Calu3 (cell line): Measurements from ENCODE around the gene MYOCD. TPM values are rescaled to one million over a fixed set of nuclear protein-coding genes. Genes with fewer than 3 reads are reported as not detected.

Source experiments
- BruUV-seq: library from RNA; stranded (reverse); fragments of 400-500 nt; replicated peaks from 2 replicates; lab custom pipeline; 2021; lab: Mats Ljungman, UMichigan
- CTCF ChIA-PET: fragments of 300-600 bp; sonication (Branson Sonifier 250); formaldehyde crosslinking; loops from one replicate; lab custom pipeline; 2022; ENCODE audit warnings: antibody characterized with exemption; lab: Charles Lee
- DNase-seq: peaks from one replicate; pipeline ENCODE4 v3.0.0; 2022
- H3K27ac Mint-ChIP-seq: one replicate; pipeline ENCODE4 v1.8.0; 2022; ENCODE audit warnings: mixed read lengths; ENCODE audit not compliant: unreplicated experiment
- H3K27me3 Mint-ChIP-seq: one replicate; pipeline ENCODE4 v1.8.0; 2022; ENCODE audit warnings: mixed read lengths; ENCODE audit not compliant: unreplicated experiment
- H3K36me3 Mint-ChIP-seq: one replicate; pipeline ENCODE4 v1.8.0; 2022; ENCODE audit warnings: mild to moderate bottlenecking, moderate library complexity, mixed read lengths; ENCODE audit not compliant: insufficient read depth, unreplicated experiment
- H3K4me1 Mint-ChIP-seq: one replicate; pipeline ENCODE4 v1.8.0; 2022; ENCODE audit warnings: mild to moderate bottlenecking, low read depth, mixed read lengths; ENCODE audit not compliant: unreplicated experiment
- H3K4me3 Mint-ChIP-seq: one replicate; pipeline ENCODE4 v1.8.0; 2022; ENCODE audit warnings: mild to moderate bottlenecking, low read depth, moderate library complexity, mixed read lengths; ENCODE audit not compliant: unreplicated experiment
- H3K9me3 Mint-ChIP-seq: one replicate; pipeline ENCODE4 v1.8.0; 2022; ENCODE audit warnings: low read depth, mixed read lengths; ENCODE audit not compliant: unreplicated experiment
- CTCF ChIP-seq: fragments of 200-600 bp; IDR thresholded peaks from one replicate; pipeline ENCODE4 v1.8.0; 2022; ENCODE audit warnings: antibody characterized with exemption; ENCODE audit not compliant: unreplicated experiment
- intact Hi-C: fragments of 100-400 bp; cut with micrococcal nuclease; formaldehyde crosslinking; loops from one replicate; pipeline ENCODE4 v1.10.0; 2022; ENCODE audit not compliant: unreplicated experiment
- total RNA-seq: library from RNA; stranded (reverse); gene quantifications from 2 replicates; pipeline ENCODE4 v1.2.3, GENCODE V29; 2022

Gene MYOCD
- total RNA-seq, 1 experiment from 2014 or later = not detected

DNA sequence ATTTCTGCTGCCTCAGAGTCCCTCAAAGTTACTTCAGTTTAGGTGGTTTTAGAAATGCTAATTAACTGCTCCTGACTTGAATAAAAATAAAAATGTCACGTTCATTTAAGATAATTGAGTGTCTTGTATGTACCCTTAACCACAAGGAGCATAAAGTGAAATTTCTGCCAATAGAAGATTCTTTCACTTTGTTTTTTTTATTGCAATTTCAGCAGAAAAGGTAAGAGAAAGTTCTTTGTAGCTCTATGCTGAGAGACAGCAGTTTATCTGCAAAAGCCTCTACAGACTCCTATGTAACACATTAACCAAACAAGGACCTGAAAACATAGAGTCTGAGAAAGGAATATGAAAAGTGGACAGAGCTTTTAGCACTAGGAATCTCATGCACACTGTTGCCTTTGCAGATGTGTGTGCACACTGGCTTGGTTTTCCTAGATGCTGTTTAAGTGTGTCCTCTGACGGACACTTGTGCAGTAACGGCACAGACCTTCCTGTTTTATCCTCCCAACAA, 135.2 kb downstream of the MYOCD start:
- CTCF ChIA-PET = no interaction called here
- BruUV-seq = no TSS peak
- no peak for DNase-seq
- TF ChIP-seq CTCF = no peak
- Mint-ChIP-seq H3K27me3 (no peaks in the 10 kb centered on the region), H3K36me3 (no peaks in the 10 kb centered on the region), H3K4me1 (peaks cover 7% of the 10 kb centered on the region), H3K9me3 (peaks cover 2% of the 10 kb centered on the region), H3K4me3 (no peak overlapping the region), H3K27ac (no peak overlapping the region)
- intact Hi-C loops = no loop called here

- intact Hi-C loops = no loop called here
- TF ChIP-seq CTCF = no peak
- Mint-ChIP-seq H3K27ac (no peak overlapping the region), H3K36me3 (no peaks in the 10 kb centered on the region), H3K9me3 (peaks cover 16% of the 10 kb centered on the region), H3K4me3 (no peak overlapping the region), H3K4me1 (peaks cover 7% of the 10 kb centered on the region), H3K27me3 (no peaks in the 10 kb centered on the region)
- BruUV-seq = no TSS peak
- DNase-seq = no peak
- CTCF ChIA-PET = no interaction called here
Observed at GRCh38 chr17:12806630-12807029, 140.9 kb downstream of the MYOCD start.

- no peak for DNase-seq
- Mint-ChIP-seq H3K9me3 (peaks cover 16% of the 10 kb centered on the region), H3K27ac (no peak overlapping the region), H3K4me3 (no peak overlapping the region), H3K27me3 (no peaks in the 10 kb centered on the region), H3K4me1 (no peaks in the 10 kb centered on the region), H3K36me3 (no peaks in the 10 kb centered on the region)
- BruUV-seq = no TSS peak
- CTCF ChIA-PET = no interaction called here
- intact Hi-C loops = no loop called here
- TF ChIP-seq CTCF = no peak
Observed at GRCh38 chr17:12808723-12809122, 143.0 kb downstream of the MYOCD start.

DNA sequence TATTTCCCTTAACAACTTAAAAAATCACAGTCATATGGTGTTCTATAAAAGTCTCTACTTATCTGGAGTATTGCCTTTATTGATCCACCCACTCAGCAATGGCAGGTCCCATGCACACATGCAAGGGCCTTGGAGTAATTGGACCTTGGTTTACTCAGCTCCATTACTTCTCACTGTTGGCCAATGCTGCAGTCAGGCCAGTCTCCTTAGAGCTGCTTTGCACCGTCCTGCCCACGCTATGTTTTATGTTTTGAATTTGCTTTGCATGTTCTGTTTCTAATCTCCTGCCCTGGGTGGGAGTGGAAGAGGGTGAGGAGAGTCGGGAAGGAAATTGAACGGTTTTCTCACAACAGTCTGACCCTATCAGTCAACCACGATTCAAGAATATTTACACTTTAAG, 147.2 kb downstream of the MYOCD start:
- CTCF ChIA-PET = no interaction called here
- intact Hi-C loops = no loop called here
- no peak for DNase-seq
- Mint-ChIP-seq H3K4me3 (no peak overlapping the region), H3K27ac (no peak overlapping the region), H3K4me1 (peaks cover 17% of the 10 kb centered on the region), H3K27me3 (no peaks in the 10 kb centered on the region), H3K9me3 (peaks cover 10% of the 10 kb centered on the region), H3K36me3 (no peaks in the 10 kb centered on the region)
- no TSS peak for BruUV-seq
- TF ChIP-seq CTCF = no peak
